ENCODE measurements around the gene TBC1D2B.

GRCh38 chr15:78067328-78068228 is 9.9 kb downstream of the TBC1D2B start:
- no peak for TF ChIP-seq CTCF (IDR thresholded peaks at IDR 0.05; ENCODE audit: poor library complexity, severe bottlenecking)
- TF ChIP-seq MXI1 (conservative IDR thresholded peaks at IDR 0.05; ENCODE audit: poor library complexity, severe bottlenecking) = no peak

All from neural cell (in vitro differentiated cells).